Measurements from ENCODE around the gene GUCD1.

GUCD1 gene

GRCh38 chr22:24590596-24591173 lies 35.7 kb upstream of the GUCD1 start:
- no peak for DNase-seq (ENCODE audit: low read depth in 2 of 2)

GRCh38 chr22:24589518-24590030 lies 34.6 kb upstream of the GUCD1 start:
- no peak for DNase-seq (ENCODE audit: low read depth in 2 of 2)

- DNase-seq (ENCODE audit: low read depth in 2 of 2): no peak
These were observed 34.0 kb upstream of the GUCD1 start for GRCh38 chr22:24588757-24589481.

- DNase-seq (ENCODE audit: low read depth in 2 of 2): no peak
These were observed 33.4 kb upstream of the GUCD1 start for GRCh38 chr22:24588381-24588756.

GRCh38 chr22:24587948-24588347 lies 33.0 kb upstream of the GUCD1 start:
- DNase-seq (ENCODE audit: low read depth in 2 of 2): no peak

- no peak for DNase-seq (ENCODE audit: low read depth in 2 of 2)
These were observed 32.3 kb upstream of the GUCD1 start for GRCh38 chr22:24587251-24587650.

- DNase-seq (ENCODE audit: low read depth in 2 of 2): no peak
These were observed 31.1 kb upstream of the GUCD1 start for GRCh38 chr22:24585927-24586546.

- DNase-seq (ENCODE audit: low read depth in 2 of 2): no peak
These were observed 30.5 kb upstream of the GUCD1 start for GRCh38 chr22:24585461-24585860.

- no peak for DNase-seq (ENCODE audit: low read depth in 2 of 2)
These were observed 30.0 kb upstream of the GUCD1 start for GRCh38 chr22:24584871-24585411.

GRCh38 chr22:24584166-24584790 lies 29.3 kb upstream of the GUCD1 start:
- no peak for DNase-seq (ENCODE audit: low read depth in 2 of 2)

GRCh38 chr22:24583221-24584165 lies 28.6 kb upstream of the GUCD1 start:
- DNase-seq (ENCODE audit: low read depth in 2 of 2): no peak

GRCh38 chr22:24582056-24582814 lies 27.3 kb upstream of the GUCD1 start:
- no peak for DNase-seq (ENCODE audit: low read depth in 2 of 2)

- DNase-seq (ENCODE audit: low read depth in 2 of 2): no peak
These were observed 25.3 kb upstream of the GUCD1 start for GRCh38 chr22:24580276-24580675.

- DNase-seq (ENCODE audit: low read depth in 2 of 2): no peak
These were observed 24.3 kb upstream of the GUCD1 start for GRCh38 chr22:24579258-24579601.

- no peak for DNase-seq (ENCODE audit: low read depth in 2 of 2)
These were observed 23.7 kb upstream of the GUCD1 start for GRCh38 chr22:24578355-24579257.

- no peak for DNase-seq (ENCODE audit: low read depth in 2 of 2)
These were observed 21.8 kb upstream of the GUCD1 start for GRCh38 chr22:24576778-24577177.

- no peak for DNase-seq (ENCODE audit: low read depth in 2 of 2)
These were observed 16.3 kb upstream of the GUCD1 start for GRCh38 chr22:24571266-24571665.

- DNase-seq (ENCODE audit: low read depth in 2 of 2): no peak
These were observed 12.7 kb upstream of the GUCD1 start for GRCh38 chr22:24567668-24568067.

GRCh38 chr22:24566899-24567511 lies 12.1 kb upstream of the GUCD1 start:
- DNase-seq (ENCODE audit: low read depth in 2 of 2): no peak
